Measurements from ENCODE around the gene SMAD7.

The SMAD7 gene

DNA sequence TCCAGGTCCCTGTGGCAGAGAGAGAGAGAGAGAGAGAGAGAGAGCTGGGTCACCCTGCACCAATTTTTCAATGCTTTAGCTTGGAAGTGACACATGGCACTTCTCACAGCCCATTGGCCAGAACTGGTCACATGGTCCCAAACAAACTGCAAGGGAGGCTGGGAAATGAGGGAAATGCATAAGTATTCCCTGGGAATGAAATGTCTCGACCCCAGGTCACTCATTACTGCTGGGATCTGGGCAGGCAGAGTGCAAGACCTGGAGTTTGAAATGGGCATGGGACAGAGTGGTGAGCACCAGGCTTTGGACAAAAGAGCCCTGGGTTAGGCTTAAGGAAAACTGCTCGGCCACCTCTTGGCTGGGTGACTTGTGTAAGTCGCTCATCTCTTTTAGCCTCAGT, 37.0 kb downstream of the SMAD7 start:
- TF ChIP-seq, protein P1, sequence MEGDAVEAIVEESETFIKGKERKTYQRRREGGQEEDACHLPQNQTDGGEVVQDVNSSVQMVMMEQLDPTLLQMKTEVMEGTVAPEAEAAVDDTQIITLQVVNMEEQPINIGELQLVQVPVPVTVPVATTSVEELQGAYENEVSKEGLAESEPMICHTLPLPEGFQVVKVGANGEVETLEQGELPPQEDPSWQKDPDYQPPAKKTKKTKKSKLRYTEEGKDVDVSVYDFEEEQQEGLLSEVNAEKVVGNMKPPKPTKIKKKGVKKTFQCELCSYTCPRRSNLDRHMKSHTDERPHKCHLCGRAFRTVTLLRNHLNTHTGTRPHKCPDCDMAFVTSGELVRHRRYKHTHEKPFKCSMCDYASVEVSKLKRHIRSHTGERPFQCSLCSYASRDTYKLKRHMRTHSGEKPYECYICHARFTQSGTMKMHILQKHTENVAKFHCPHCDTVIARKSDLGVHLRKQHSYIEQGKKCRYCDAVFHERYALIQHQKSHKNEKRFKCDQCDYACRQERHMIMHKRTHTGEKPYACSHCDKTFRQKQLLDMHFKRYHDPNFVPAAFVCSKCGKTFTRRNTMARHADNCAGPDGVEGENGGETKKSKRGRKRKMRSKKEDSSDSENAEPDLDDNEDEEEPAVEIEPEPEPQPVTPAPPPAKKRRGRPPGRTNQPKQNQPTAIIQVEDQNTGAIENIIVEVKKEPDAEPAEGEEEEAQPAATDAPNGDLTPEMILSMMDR (IDR thresholded peaks at IDR 0.05) = no peak
- Histone ChIP-seq H3K27ac (no peak overlapping the region), H3K4me3 (no peak overlapping the region)
- peak; percentile 29 for DNase-seq (ENCODE audit: low spot score)

DNA sequence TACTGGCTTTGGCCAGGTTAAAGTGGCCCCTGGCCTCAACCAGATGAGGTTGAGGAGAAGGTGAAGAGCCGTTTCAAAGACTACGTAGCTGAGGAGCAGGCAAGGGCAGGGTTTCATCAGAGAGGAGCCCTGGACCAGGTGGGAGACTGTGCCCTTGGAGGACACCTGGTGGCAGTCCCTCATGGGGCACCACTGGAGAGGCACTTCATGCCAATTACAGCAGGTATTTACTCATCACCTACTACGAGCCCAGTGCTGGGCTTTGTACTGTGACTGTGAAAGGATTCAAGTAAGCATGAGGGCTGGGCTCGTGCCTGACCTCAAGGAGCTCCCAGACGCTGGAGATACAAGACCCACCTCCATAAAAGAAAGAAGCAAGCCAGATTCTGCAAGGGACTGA, 37.6 kb downstream of the SMAD7 start:
- peak; percentile 54 for DNase-seq (ENCODE audit: low spot score)
- Histone ChIP-seq H3K4me3 (no peak overlapping the region), H3K27ac (no peak overlapping the region)
- TF ChIP-seq, protein P1 (IDR thresholded peaks at IDR 0.05) = no peak

DNA sequence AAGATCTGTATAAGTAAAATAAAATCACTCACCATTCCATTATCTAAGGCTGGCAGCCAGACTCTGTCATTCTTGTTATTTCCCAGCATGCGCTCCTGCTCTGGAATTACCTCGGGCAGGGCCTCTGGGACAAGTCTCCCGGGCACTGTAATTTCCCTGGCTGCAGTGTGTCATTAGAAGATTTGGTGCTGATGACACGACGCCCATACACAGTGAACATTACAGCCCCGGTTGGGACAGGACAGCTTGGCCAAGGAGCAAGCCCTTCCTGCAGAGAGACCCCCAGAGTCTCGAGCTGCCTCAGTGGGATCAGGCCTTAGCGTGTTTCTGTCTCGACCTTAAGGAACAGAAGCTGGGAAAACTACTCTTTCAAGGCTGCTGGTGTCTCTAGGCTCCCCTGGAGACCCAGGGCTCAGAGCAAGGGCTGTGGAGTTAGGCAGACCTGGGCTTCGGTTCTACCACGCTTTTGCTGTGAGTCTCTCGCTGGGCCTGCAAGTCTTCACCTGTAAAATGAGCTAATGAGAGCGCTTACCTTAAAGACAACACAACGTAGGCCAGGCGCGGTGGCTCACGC, 39.7 kb downstream of the SMAD7 start:
- TF ChIP-seq, protein P1 (IDR thresholded peaks at IDR 0.05) = no peak
- H3K27ac ChIP-seq = no peak overlapping the region

DNA sequence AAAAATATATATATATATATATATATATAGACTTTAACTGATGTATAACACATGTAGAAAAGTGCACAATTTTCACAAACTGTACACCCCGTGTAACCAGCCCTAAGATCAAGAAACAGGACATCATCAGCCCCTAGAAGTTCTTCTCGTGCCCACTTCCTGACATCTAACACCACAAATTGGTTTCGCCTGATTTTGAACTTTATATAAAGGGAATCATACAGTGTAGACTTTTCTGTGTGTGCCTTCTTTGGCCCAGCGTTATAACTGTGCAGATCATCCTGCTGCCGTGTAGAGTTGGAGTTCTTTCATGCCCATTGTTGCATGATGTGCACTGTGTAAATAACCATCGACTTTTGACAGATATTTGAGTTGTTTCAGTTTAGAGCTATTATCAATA, 41.0 kb downstream of the SMAD7 start:
- no peak for DNase-seq (ENCODE audit: low spot score)
- TF ChIP-seq, protein P1 (IDR thresholded peaks at IDR 0.05) = no peak
- no peak overlapping the region for H3K27ac ChIP-seq
- H3K4me3 ChIP-seq = no peak overlapping the region

More for the DNA sequence above, 39.7 kb downstream of the SMAD7 start:
- H3K4me3 ChIP-seq = no peak overlapping the region
- DNase-seq (ENCODE audit: low spot score) = peak; percentile 62

DNA sequence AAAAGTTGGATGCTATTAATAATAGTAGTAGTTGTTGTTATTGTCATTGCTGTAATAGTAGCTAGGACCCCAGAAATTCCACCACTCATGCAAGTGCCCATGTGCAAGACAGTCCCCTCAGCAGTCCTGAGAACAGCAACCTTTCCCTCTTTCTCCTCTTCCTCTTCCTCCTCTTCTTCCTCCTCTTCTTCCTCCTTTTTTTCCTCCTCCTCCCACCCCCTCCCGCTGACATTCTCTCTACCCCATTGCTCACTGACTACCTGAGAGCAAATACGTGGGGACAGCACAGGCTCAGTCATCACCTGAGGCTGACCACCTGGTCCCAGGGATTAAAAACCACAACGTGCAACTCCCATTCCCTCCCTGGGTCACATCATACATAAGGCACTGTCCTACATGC, 41.8 kb downstream of the SMAD7 start:
- DNase-seq (ENCODE audit: low spot score) = peak; percentile 16
- H3K27ac ChIP-seq = no peak overlapping the region
- H3K4me3 ChIP-seq = no peak overlapping the region
- TF ChIP-seq, protein P1 (IDR thresholded peaks at IDR 0.05) = no peak

DNA sequence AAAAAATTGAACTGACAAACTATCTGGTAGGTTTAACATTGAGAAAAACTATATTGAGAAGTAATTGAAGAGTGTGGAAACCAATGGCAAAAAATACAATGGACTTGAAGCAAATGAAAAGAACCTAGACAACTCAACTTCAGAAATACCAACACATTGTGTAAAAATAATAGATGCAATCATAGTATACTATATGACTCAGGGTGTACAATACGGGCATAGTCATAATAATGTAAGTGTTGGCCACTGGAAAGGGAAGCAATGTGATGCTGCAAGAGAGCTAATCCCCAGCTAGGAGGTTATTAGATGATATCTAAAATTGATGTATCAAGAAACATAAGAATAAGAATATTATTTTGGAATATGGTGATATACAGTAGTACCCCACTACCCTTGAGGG, 45.3 kb downstream of the SMAD7 start:
- Histone ChIP-seq H3K4me3 (no peak overlapping the region), H3K27ac (no peak overlapping the region)
- TF ChIP-seq, protein P1 (IDR thresholded peaks at IDR 0.05) = no peak
- no peak for DNase-seq (ENCODE audit: low spot score)

DNA sequence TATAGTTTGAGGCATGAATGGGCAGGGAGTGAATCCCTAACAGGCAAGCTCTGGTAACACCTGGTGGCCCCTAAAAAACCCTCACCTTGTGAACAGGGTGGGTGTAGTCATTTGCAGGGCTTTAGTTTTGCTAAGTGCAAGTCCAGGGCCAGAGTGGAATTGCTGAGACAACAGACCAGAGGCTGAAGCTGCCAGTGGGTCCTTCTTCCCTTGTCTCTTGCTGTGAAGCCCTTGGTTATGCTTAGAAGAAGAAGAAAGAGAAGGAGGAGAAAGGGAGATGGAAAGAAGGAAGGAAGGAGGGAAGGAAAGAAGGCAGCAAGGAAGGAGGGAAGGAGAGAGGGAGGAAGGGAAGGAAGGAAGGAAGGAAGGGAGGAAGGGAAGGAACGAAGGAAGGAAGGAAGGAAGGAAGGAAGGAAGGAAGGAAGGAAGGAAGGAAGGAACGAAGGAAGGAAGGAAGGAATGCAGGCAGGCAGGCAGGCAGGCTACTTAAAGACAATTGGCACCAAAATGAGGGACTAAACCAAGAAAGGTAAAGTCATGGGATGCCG, 45.8 kb downstream of the SMAD7 start:
- no peak for DNase-seq (ENCODE audit: low spot score)
- H3K4me3 ChIP-seq = no peak overlapping the region
- H3K27ac ChIP-seq = no peak overlapping the region
- TF ChIP-seq, protein P1 (IDR thresholded peaks at IDR 0.05) = no peak
